WTC11 (cell line): ENCODE measurements around the gene LDLR. TPM values are rescaled to one million over a fixed set of nuclear protein-coding genes. Genes with fewer than 3 reads are reported as not detected.
A peak's percentile ranks its signal among the peaks of the same experiment; 100 is the strongest.
"Not testable (repeated sequence)": the region's sequence is repeated elsewhere in the genome, so short reads cannot be mapped to it uniquely, and the experiment has no call there.

Experiments used
- ATAC-seq: fragments of 200-7000 bp; cut with Tn5 transposase; 2 replicates; pipeline ENCODE4 v1.10.0; 2021; ENCODE audit warnings: mild to moderate bottlenecking, moderate library complexity
- CTCF ChIA-PET: fragments of 300-600 bp; sonication (Branson Sonifier 250); formaldehyde crosslinking; loops from one replicate; lab custom pipeline; 2021; ENCODE audit warnings: antibody characterized with exemption; lab: Charles Lee
- POLR2A ChIA-PET: fragments of 350-600 bp; sonication (Branson Sonifier 250); formaldehyde crosslinking; loops from one replicate; lab custom pipeline; 2021; ENCODE audit warnings: antibody characterized with exemption; lab: Charles Lee
- DNase-seq: peaks from one replicate; pipeline ENCODE4 v3.0.0; 2021; ENCODE audit warnings: low spot score
- H3K27ac Mint-ChIP-seq: 2 replicates; pipeline ENCODE4 v1.8.0; 2021; ENCODE audit warnings: mixed read lengths
- H3K27me3 Mint-ChIP-seq: 2 replicates; pipeline ENCODE4 v1.8.0; 2021; ENCODE audit warnings: low read depth, mild to moderate bottlenecking, moderate library complexity, mixed read lengths
- H3K36me3 Mint-ChIP-seq: 2 replicates; pipeline ENCODE4 v1.8.0; 2021; ENCODE audit warnings: mixed read lengths
- H3K4me1 Mint-ChIP-seq: 2 replicates; pipeline ENCODE4 v1.8.0; 2022; ENCODE audit warnings: mixed read lengths
- H3K4me3 Mint-ChIP-seq: 2 replicates; pipeline ENCODE4 v1.8.0; 2021; ENCODE audit warnings: mild to moderate bottlenecking, moderate library complexity, mixed read lengths
- H3K9me3 Mint-ChIP-seq: 2 replicates; pipeline ENCODE4 v1.8.0; 2021; ENCODE audit warnings: mixed read lengths
- AR ChIP-seq: fragments of 250-450 bp; sonication (Bioruptor Pico); IDR thresholded peaks from 2 replicates; pipeline ENCODE4 v1.9.0; 2021; ENCODE audit warnings: mild to moderate bottlenecking
- ATF6 ChIP-seq: sonication (generic); formaldehyde crosslinking; IDR thresholded peaks from 2 replicates; pipeline ENCODE4 v1.8.1; 2023; ENCODE audit warnings: mild to moderate bottlenecking, missing genetic modification reagents
- SMAD3 ChIP-seq: sonication (generic); formaldehyde crosslinking; IDR thresholded peaks from 2 replicates; pipeline ENCODE4 v1.8.0; 2022; ENCODE audit warnings: missing genetic modification reagents, mild to moderate bottlenecking, borderline replicate concordance
- ZBTB21 ChIP-seq: sonication (generic); formaldehyde crosslinking; IDR thresholded peaks from 2 replicates; pipeline ENCODE4 v1.8.1; 2023; ENCODE audit warnings: mild to moderate bottlenecking, missing genetic modification reagents, borderline replicate concordance
- ZNF138 ChIP-seq: sonication (generic); formaldehyde crosslinking; conservative IDR thresholded peaks from 2 replicates; pipeline ENCODE4 v1.8.1; 2022; ENCODE audit warnings: mild to moderate bottlenecking, moderate library complexity, missing genetic modification reagents
- ZNF263 ChIP-seq: sonication (generic); formaldehyde crosslinking; IDR thresholded peaks from 2 replicates; pipeline ENCODE4 v1.8.1; 2022; ENCODE audit warnings: low read depth, mild to moderate bottlenecking, moderate library complexity, missing genetic modification reagents
- ZNF425 ChIP-seq: fragments of 250-450 bp; sonication (Bioruptor Pico); conservative IDR thresholded peaks from 2 replicates; pipeline ENCODE4 v1.9.0; 2021; ENCODE audit warnings: mild to moderate bottlenecking
- ZNF671 ChIP-seq: fragments of 250-450 bp; sonication (Bioruptor Pico); IDR thresholded peaks from 2 replicates; pipeline ENCODE4 v1.8.0; 2021; ENCODE audit warnings: mild to moderate bottlenecking
- total RNA-seq: library from RNA; stranded (reverse); gene quantifications from 3 replicates; pipeline ENCODE4 v1.2.3, GENCODE V29; 2021
- TF ChIP-seq, protein P1 (sequence below): sonication (generic); formaldehyde crosslinking; IDR thresholded peaks from 2 replicates; pipeline ENCODE4 v1.8.1; 2023; ENCODE audit warnings: mild to moderate bottlenecking, moderate library complexity, missing genetic modification reagents
- TF ChIP-seq, protein P2 (sequence below): sonication (generic); formaldehyde crosslinking; IDR thresholded peaks from 2 replicates; pipeline ENCODE4 v1.8.1; 2023; ENCODE audit warnings: mild to moderate bottlenecking, missing genetic modification reagents, borderline replicate concordance
- TF ChIP-seq, protein P3 (sequence below): sonication (generic); formaldehyde crosslinking; conservative IDR thresholded peaks from 2 replicates; pipeline ENCODE4 v1.8.1; 2022; ENCODE audit warnings: mild to moderate bottlenecking, missing genetic modification reagents

The LDLR gene
- total RNA-seq, 1 experiment from 2014 or later = 98.9 TPM

GRCh38 chr19:11088506-11089253 is 583 bp upstream of the LDLR start:
- no peak for ATAC-seq
- ChIA-PET POLR2A (interaction anchor here (0.6 to 2.0 kb wide), 3 partner anchors 19 to 199 kb away, joined by 4 to 7 read pairs (median 6); no protein-coding TSS in a partner anchor), CTCF (interaction anchor here (0.9 to 2.6 kb wide), 5 partner anchors 37 to 218 kb away, joined by 3 to 12 read pairs (median 6); no protein-coding TSS in a partner anchor)
- peaks cover 16% of the 10 kb centered on the region for H3K36me3 Mint-ChIP-seq
- peak overlapping the region; percentile 100 for H3K27ac Mint-ChIP-seq
- H3K27me3 Mint-ChIP-seq = no peaks in the 10 kb centered on the region
- TF ChIP-seq, protein P1, sequence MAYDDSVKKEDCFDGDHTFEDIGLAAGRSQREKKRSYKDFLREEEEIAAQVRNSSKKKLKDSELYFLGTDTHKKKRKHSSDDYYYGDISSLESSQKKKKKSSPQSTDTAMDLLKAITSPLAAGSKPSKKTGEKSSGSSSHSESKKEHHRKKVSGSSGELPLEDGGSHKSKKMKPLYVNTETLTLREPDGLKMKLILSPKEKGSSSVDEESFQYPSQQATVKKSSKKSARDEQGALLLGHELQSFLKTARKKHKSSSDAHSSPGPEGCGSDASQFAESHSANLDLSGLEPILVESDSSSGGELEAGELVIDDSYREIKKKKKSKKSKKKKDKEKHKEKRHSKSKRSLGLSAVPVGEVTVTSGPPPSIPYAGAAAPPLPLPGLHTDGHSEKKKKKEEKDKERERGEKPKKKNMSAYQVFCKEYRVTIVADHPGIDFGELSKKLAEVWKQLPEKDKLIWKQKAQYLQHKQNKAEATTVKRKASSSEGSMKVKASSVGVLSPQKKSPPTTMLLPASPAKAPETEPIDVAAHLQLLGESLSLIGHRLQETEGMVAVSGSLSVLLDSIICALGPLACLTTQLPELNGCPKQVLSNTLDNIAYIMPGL (CRISPR knock-in tag) = no peak
- TF ChIP-seq ZNF425 (CRISPR knock-in tag) = 0 out of 2 replicates have a peak, but pooled peaks have one; percentile 26
- DNase-seq = no peak
- no peaks in the 10 kb centered on the region for H3K9me3 Mint-ChIP-seq
- peak overlapping the region; percentile 94 for H3K4me3 Mint-ChIP-seq
- H3K4me1 Mint-ChIP-seq = peaks cover 36% of the 10 kb centered on the region

- not testable (repeated sequence) for H3K9me3 Mint-ChIP-seq, DNase-seq, H3K27me3 Mint-ChIP-seq
- peak; percentile 9 for ATAC-seq
- Mint-ChIP-seq H3K4me1 (peaks cover 41% of the 10 kb centered on the region), H3K27ac (peak overlapping the region; percentile 100), H3K4me3 (peak overlapping the region; percentile 94), H3K36me3 (peaks cover 25% of the 10 kb centered on the region)
- CTCF ChIA-PET = interaction anchor here (1.6 to 2.6 kb wide), 3 partner anchors 36 to 153 kb away, joined by 6 to 12 read pairs (median 7); no protein-coding TSS in a partner anchor
- peak; percentile 88; the same call in 1 of the 2 replicates for TF ChIP-seq AR (CRISPR knock-in tag)
- TF ChIP-seq ZNF671 (CRISPR knock-in tag) = peak; percentile 63; the same call in 1 of the 2 replicates
- TF ChIP-seq, protein P2, sequence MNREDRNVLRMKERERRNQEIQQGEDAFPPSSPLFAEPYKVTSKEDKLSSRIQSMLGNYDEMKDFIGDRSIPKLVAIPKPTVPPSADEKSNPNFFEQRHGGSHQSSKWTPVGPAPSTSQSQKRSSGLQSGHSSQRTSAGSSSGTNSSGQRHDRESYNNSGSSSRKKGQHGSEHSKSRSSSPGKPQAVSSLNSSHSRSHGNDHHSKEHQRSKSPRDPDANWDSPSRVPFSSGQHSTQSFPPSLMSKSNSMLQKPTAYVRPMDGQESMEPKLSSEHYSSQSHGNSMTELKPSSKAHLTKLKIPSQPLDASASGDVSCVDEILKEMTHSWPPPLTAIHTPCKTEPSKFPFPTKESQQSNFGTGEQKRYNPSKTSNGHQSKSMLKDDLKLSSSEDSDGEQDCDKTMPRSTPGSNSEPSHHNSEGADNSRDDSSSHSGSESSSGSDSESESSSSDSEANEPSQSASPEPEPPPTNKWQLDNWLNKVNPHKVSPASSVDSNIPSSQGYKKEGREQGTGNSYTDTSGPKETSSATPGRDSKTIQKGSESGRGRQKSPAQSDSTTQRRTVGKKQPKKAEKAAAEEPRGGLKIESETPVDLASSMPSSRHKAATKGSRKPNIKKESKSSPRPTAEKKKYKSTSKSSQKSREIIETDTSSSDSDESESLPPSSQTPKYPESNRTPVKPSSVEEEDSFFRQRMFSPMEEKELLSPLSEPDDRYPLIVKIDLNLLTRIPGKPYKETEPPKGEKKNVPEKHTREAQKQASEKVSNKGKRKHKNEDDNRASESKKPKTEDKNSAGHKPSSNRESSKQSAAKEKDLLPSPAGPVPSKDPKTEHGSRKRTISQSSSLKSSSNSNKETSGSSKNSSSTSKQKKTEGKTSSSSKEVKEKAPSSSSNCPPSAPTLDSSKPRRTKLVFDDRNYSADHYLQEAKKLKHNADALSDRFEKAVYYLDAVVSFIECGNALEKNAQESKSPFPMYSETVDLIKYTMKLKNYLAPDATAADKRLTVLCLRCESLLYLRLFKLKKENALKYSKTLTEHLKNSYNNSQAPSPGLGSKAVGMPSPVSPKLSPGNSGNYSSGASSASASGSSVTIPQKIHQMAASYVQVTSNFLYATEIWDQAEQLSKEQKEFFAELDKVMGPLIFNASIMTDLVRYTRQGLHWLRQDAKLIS (CRISPR knock-in tag) = 0 out of 2 replicates have a peak, but pooled peaks have one; percentile 28
- POLR2A ChIA-PET = interaction anchor here (0.6 to 2.0 kb wide), 7 partner anchors 20 to 584 kb away, joined by 3 to 9 read pairs (median 6); partner anchors contain the start of gene SPC24
Observed at GRCh38 chr19:11090014-11090263, 676 bp downstream of the LDLR start.

DNA sequence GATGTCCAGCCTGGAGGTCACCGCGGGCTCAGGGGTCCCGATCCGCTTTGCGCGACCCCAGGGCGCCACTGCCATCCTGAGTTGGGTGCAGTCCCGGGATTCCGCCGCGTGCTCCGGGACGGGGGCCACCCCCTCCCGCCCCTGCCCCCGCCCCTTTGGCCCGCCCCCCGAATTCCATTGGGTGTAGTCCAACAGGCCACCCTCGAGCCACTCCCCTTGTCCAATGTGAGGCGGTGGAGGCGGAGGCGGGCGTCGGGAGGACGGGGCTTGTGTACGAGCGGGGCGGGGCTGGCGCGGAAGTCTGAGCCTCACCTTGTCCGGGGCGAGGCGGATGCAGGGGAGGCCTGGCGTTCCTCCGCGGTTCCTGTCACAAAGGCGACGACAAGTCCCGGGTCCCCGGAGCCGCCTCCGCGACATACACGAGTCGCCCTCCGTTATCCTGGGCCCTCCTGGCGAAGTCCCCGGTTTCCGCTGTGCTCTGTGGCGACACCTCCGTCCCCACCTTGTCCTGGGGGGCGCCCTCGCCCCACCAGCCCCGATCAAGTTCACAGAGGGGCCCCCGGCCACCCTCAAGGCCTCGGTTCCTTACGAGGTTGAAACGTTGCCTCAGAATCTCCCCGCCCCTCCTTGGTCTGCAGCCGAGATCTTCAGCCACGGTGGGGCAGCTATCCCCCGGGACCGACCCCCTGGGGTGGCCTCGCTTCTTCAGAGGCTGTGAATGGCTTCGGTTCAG is 1.2 kb downstream of the LDLR start:
- H3K27ac Mint-ChIP-seq = peak overlapping the region; percentile 94
- H3K9me3 Mint-ChIP-seq = no peaks in the 10 kb centered on the region
- DNase-seq (peak; percentile 98), ATAC-seq (peak; percentile 93)
- H3K4me3 Mint-ChIP-seq = peak overlapping the region; percentile 94
- ChIA-PET POLR2A (interaction anchor here (0.6 to 2.0 kb wide), 8 partner anchors 21 to 1213 kb away, joined by 3 to 9 read pairs (median 4); partner anchors contain the start of gene SPC24), CTCF (interaction anchor here (1.6 to 2.6 kb wide), 3 partner anchors 36 to 153 kb away, joined by 6 to 12 read pairs (median 7); no protein-coding TSS in a partner anchor)
- no peaks in the 10 kb centered on the region for H3K27me3 Mint-ChIP-seq
- peaks cover 44% of the 10 kb centered on the region for H3K4me1 Mint-ChIP-seq
- H3K36me3 Mint-ChIP-seq = peaks cover 30% of the 10 kb centered on the region
- TF ChIP-seq, protein P3, sequence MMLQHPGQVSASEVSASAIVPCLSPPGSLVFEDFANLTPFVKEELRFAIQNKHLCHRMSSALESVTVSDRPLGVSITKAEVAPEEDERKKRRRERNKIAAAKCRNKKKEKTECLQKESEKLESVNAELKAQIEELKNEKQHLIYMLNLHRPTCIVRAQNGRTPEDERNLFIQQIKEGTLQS (CRISPR knock-in tag) = no peak
- TF ChIP-seq ZNF138 (CRISPR knock-in tag) (no peak), SMAD3 (CRISPR knock-in tag) (0 out of 2 replicates have a peak, but pooled peaks have one; percentile 63), ZNF263 (CRISPR knock-in tag) (peak; percentile 49; the same call in 1 of the 2 replicates), ZBTB21 (CRISPR knock-in tag) (no peak), ATF6 (no peak)
- TF ChIP-seq, protein P1 (CRISPR knock-in tag) = 0 out of 2 replicates have a peak, but pooled peaks have one; percentile 74
